SK-N-SH (cell line): ENCODE data around the gene PARN. TPM values are rescaled to one million over a fixed set of nuclear protein-coding genes. Genes with fewer than 3 reads are reported as not detected.
"Not testable (repeated sequence)": the region's sequence is repeated elsewhere in the genome, so short reads cannot be mapped to it uniquely, and the experiment has no call there.

Experiments used
- CTCF ChIA-PET: fragments of 300-600, 350-600 bp; formaldehyde crosslinking; extraction: SDS; loops from one replicate; lab custom pipeline; 2021; lab: Yijun Ruan, JAX
- POLR2A ChIA-PET: fragments of 350-600 bp; sonication (Branson Sonifier 250); formaldehyde crosslinking; extraction: SDS; loops from one replicate; lab custom pipeline; 2020; ENCODE audit warnings: antibody characterized with exemption, inconsistent platforms; lab: Yijun Ruan, JAX
- DNase-seq: peaks from one replicate; pipeline ENCODE4 v3.0.0; 2012
- H2AFZ ChIP-seq: fragments of 200-600 bp; sonication (generic); 2 replicates; pipeline ENCODE4 v1.8.1; 2016; ENCODE audit warnings: antibody characterized with exemption, mild to moderate bottlenecking, low read depth
- H3F3A ChIP-seq: fragments of 200-600 bp; sonication (generic); replicated peaks from 2 replicates; pipeline ENCODE3; 2016; ENCODE audit warnings: antibody characterized with exemption, mild to moderate bottlenecking; ENCODE audit not compliant: insufficient read depth
- H3K27ac ChIP-seq, 2 experiments: fragments of 200-500 bp in 1 of 2; fragments of 200-600 bp in 1 of 2; sonication (Bioruptor generic) in 1 of 2; sonication (generic), shearing (Covaris generic) in 1 of 2; 2 replicates each; pipeline versions ENCODE4 v1.5.1 to v1.6.1; 2014 to 2016; ENCODE audit warnings: low read depth in 2 of 2, inconsistent platforms in 1 of 2, low read length in 1 of 2, mild to moderate bottlenecking in 1 of 2, mixed read lengths in 1 of 2
- H3K27me3 ChIP-seq: fragments of 200-600 bp; sonication (generic), shearing (Covaris generic); 2 replicates; pipeline ENCODE4 v1.6.1; 2016; ENCODE audit warnings: mixed run types; ENCODE audit not compliant: insufficient read depth
- H3K36me3 ChIP-seq, 2 experiments: fragments of 200-500 bp in 1 of 2; fragments of 200-600 bp in 1 of 2; sonication (Bioruptor generic) in 1 of 2; sonication (generic) in 1 of 2; replicated peaks in 1 of 2; 2 replicates each; pipeline versions ENCODE3 to v1.5.1; 2014 to 2016; ENCODE audit warnings: low read length in 1 of 2, mild to moderate bottlenecking in 1 of 2; ENCODE audit not compliant: insufficient read depth in 2 of 2, control insufficient read depth in 1 of 2
- H3K4me1 ChIP-seq, 2 experiments: fragments of 200-500 bp in 1 of 2; fragments of 200-600 bp in 1 of 2; sonication (Bioruptor generic) in 1 of 2; sonication (generic), shearing (Covaris generic) in 1 of 2; 2 replicates each; pipeline versions ENCODE4 v1.5.1 to v1.6.1; 2014 to 2016; ENCODE audit warnings: low read depth in 1 of 2, low read length in 1 of 2, mixed run types in 1 of 2; ENCODE audit not compliant: insufficient read depth in 2 of 2, control insufficient read depth in 1 of 2
- H3K4me2 ChIP-seq: fragments of 200-600 bp; sonication (generic), shearing (Covaris generic); 2 replicates; pipeline ENCODE4 v1.6.1; 2017; ENCODE audit warnings: mixed run types
- H3K4me3 ChIP-seq, 2 experiments: fragments of 200-500 bp in 1 of 2; fragments of 200-600 bp in 1 of 2; sonication (Bioruptor generic) in 1 of 2; sonication (generic), shearing (Covaris generic) in 1 of 2; 2 replicates each; pipeline versions ENCODE4 v1.5.1 to v1.8.1; 2014 to 2016; ENCODE audit warnings: low read depth in 2 of 2, inconsistent platforms in 1 of 2, low read length in 1 of 2, mild to moderate bottlenecking in 1 of 2, mixed read lengths in 1 of 2, moderate library complexity in 1 of 2
- H3K79me2 ChIP-seq: fragments of 200-600 bp; sonication (generic); 2 replicates; pipeline ENCODE4 v1.8.1; 2017; ENCODE audit warnings: mild to moderate bottlenecking; ENCODE audit not compliant: insufficient read depth
- H3K9ac ChIP-seq: fragments of 200-600 bp; sonication (generic); 2 replicates; pipeline ENCODE4 v1.6.1; 2017; ENCODE audit warnings: mixed run types
- H3K9me2 ChIP-seq: fragments of 200-600 bp; sonication (generic); 2 replicates; pipeline ENCODE4 v1.6.1; 2017; ENCODE audit warnings: mixed run types
- H3K9me3 ChIP-seq: fragments of 200-600 bp; sonication (generic); 2 replicates; pipeline ENCODE4 v1.6.1; 2017; ENCODE audit warnings: mixed run types, mild to moderate bottlenecking, moderate library complexity
- H4K20me1 ChIP-seq: fragments of 200-600 bp; sonication (generic); 2 replicates; pipeline ENCODE4 v1.6.1; 2017; ENCODE audit warnings: mild to moderate bottlenecking, mixed run types; ENCODE audit not compliant: insufficient read depth
- CHD2 ChIP-seq: fragments of 150-350 bp; IDR thresholded peaks from 2 replicates; pipeline ENCODE4 v1.6.1; 2018; ENCODE audit warnings: low read length; ENCODE audit not compliant: partially characterized antibody
- EP300 ChIP-seq, 2 experiments: IDR thresholded peaks; 2 replicates each; pipeline versions ENCODE4 v1.4.0 to v1.6.1; 2012; ENCODE audit warnings: borderline replicate concordance in 1 of 2, low read depth in 1 of 2, low read length in 1 of 2
- FOSL2 ChIP-seq: IDR thresholded peaks from 2 replicates; pipeline ENCODE4 v1.4.0; 2012; ENCODE audit warnings: low read depth, mild to moderate bottlenecking, moderate library complexity, borderline replicate concordance
- GABPA ChIP-seq: IDR thresholded peaks from 2 replicates; pipeline ENCODE4 v1.4.0; 2012; ENCODE audit warnings: low read depth, mild to moderate bottlenecking
- GATA2 ChIP-seq: sonication (generic); formaldehyde crosslinking; IDR thresholded peaks from 2 replicates; pipeline ENCODE4 v1.5.0; 2020; ENCODE audit warnings: mild to moderate bottlenecking, missing genetic modification reagents
- MEF2A ChIP-seq: IDR thresholded peaks from 2 replicates; pipeline ENCODE4 v1.4.0; 2012; ENCODE audit warnings: low read depth, borderline replicate concordance
- POLR2AphosphoS5 ChIP-seq: IDR thresholded peaks from 2 replicates; pipeline ENCODE4 v1.6.1; 2012; ENCODE audit warnings: low read depth, low read length
- RCOR1 ChIP-seq: fragments of 150-350 bp; IDR thresholded peaks from 2 replicates; pipeline ENCODE4 v1.6.1; 2017; ENCODE audit warnings: antibody characterized with exemption, low read length
- RFX5 ChIP-seq: IDR thresholded peaks from 2 replicates; pipeline ENCODE4 v1.6.1; 2012; ENCODE audit warnings: mild to moderate bottlenecking, improper control_type of control experiment, low read length
- SIN3A ChIP-seq: IDR thresholded peaks from 2 replicates; pipeline ENCODE4 v1.6.1; 2012; ENCODE audit warnings: low read depth, mild to moderate bottlenecking, low read length, moderate library complexity, borderline replicate concordance
- TCF12 ChIP-seq: IDR thresholded peaks from 2 replicates; pipeline ENCODE4 v1.4.0; 2012
- WGBS: methylation state at CpG from one replicate; pipeline ENCODE4 v1.1.6; 2017; ENCODE audit warnings: low lambda C conversion rate; 5-methylcytosine and 5-hydroxymethylcytosine counted together
- polyA plus RNA-seq, 3 experiments: library from polyadenylated mRNA; depleted of rRNA; stranded (reverse); fragments of >200 nt; gene quantifications; 2 replicates each; pipeline ENCODE4 v1.2.3, GENCODE V29; 2012
- TF ChIP-seq, protein P1 (sequence below): IDR thresholded peaks from 2 replicates; pipeline ENCODE4; 2012
- TF ChIP-seq, protein P2 (sequence below): fragments of 150-350 bp; IDR thresholded peaks from 2 replicates; pipeline ENCODE4 v1.6.1; 2016; ENCODE audit warnings: mild to moderate bottlenecking, low read depth, low read length
- TF ChIP-seq, protein P3 (sequence below): fragments of 200-600 bp; sonication (generic); IDR thresholded peaks from 2 replicates; pipeline ENCODE4 v1.6.1; 2017; ENCODE audit warnings: antibody characterized with exemption, mild to moderate bottlenecking, moderate library complexity
- TF ChIP-seq, protein P4 (sequence below): IDR thresholded peaks from 2 replicates; pipeline ENCODE4 v1.4.0; 2012; ENCODE audit warnings: low read depth, borderline replicate concordance
- TF ChIP-seq, protein P5 (sequence below): IDR thresholded peaks from 2 replicates; pipeline ENCODE4 v1.4.0; 2012; ENCODE audit warnings: low read depth

Gene PARN
- polyA plus RNA-seq, 1 of the 3 experiments (the other 2 are of a cell fraction), result 20.5 TPM

DNA sequence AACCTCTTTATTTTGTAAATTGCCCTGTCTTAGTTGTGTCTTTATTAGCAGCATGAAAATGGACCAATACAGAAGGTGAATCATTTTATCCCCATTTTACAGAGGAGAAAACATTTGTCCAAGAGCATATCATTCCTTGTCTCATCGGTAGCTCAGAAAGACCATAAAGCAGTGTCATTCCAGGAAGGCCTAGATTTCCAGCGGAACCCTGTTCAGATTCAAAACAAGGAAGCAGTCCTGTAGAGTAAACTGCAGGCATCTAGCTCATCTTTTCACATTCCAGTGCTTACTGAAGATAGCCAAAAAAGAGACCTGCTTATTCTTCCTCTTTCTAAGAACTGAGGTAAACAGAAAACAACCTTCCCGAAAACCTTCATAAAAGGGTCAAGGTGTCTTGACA lies 54.0 kb downstream of the PARN start:
- no peak for DNase-seq
- POLR2A ChIA-PET, result no interaction called here
- Histone ChIP-seq H3K4me2 (no peak overlapping the region), H2AFZ (no peak overlapping the region), H3K27ac (no peak overlapping the region), H3F3A (no peaks in the 10 kb centered on the region), H4K20me1 (no peaks in the 10 kb centered on the region), H3K4me3 (no peak overlapping the region), H3K36me3 (peaks cover 24 to 57% of the 10 kb centered on the region in 2 experiments), H3K9me2 (no peaks in the 10 kb centered on the region), H3K9ac (no peak overlapping the region), H3K27me3 (no peaks in the 10 kb centered on the region), H3K79me2 (no peaks in the 10 kb centered on the region), H3K4me1 (no peaks in the 10 kb centered on the region), H3K9me3 (no peaks in the 10 kb centered on the region)
- CTCF ChIA-PET, result interaction anchor here (1.2 to 1.4 kb wide), 2 partner anchors 12 to 275 kb away, joined by 3 read pairs; no protein-coding TSS in a partner anchor
- WGBS, result 95% methylated on average over 3 of the region's 3 CpGs
- TF ChIP-seq, protein P1, sequence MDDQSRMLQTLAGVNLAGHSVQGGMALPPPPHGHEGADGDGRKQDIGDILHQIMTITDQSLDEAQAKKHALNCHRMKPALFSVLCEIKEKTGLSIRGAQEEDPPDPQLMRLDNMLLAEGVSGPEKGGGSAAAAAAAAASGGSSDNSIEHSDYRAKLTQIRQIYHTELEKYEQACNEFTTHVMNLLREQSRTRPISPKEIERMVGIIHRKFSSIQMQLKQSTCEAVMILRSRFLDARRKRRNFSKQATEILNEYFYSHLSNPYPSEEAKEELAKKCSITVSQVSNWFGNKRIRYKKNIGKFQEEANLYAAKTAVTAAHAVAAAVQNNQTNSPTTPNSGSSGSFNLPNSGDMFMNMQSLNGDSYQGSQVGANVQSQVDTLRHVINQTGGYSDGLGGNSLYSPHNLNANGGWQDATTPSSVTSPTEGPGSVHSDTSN, result no peak
- TF ChIP-seq MEF2A (no peak), RFX5 (no peak), EP300 (IDR thresholded peaks at IDR 0.05; ENCODE audit: borderline replicate concordance in 1 of 2, low read depth in 1 of 2, low read length in 1 of 2) (no peak), RCOR1 (no peak), GABPA (no peak), SIN3A (no peak), POLR2AphosphoS5 (no peak), FOSL2 (no peak), GATA2 (CRISPR knock-in tag) (no peak), CHD2 (no peak), TCF12 (no peak)
- TF ChIP-seq, protein P2, sequence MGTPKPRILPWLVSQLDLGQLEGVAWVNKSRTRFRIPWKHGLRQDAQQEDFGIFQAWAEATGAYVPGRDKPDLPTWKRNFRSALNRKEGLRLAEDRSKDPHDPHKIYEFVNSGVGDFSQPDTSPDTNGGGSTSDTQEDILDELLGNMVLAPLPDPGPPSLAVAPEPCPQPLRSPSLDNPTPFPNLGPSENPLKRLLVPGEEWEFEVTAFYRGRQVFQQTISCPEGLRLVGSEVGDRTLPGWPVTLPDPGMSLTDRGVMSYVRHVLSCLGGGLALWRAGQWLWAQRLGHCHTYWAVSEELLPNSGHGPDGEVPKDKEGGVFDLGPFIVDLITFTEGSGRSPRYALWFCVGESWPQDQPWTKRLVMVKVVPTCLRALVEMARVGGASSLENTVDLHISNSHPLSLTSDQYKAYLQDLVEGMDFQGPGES, result no peak
- TF ChIP-seq, protein P3, sequence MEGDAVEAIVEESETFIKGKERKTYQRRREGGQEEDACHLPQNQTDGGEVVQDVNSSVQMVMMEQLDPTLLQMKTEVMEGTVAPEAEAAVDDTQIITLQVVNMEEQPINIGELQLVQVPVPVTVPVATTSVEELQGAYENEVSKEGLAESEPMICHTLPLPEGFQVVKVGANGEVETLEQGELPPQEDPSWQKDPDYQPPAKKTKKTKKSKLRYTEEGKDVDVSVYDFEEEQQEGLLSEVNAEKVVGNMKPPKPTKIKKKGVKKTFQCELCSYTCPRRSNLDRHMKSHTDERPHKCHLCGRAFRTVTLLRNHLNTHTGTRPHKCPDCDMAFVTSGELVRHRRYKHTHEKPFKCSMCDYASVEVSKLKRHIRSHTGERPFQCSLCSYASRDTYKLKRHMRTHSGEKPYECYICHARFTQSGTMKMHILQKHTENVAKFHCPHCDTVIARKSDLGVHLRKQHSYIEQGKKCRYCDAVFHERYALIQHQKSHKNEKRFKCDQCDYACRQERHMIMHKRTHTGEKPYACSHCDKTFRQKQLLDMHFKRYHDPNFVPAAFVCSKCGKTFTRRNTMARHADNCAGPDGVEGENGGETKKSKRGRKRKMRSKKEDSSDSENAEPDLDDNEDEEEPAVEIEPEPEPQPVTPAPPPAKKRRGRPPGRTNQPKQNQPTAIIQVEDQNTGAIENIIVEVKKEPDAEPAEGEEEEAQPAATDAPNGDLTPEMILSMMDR, result no peak
- TF ChIP-seq, protein P4, sequence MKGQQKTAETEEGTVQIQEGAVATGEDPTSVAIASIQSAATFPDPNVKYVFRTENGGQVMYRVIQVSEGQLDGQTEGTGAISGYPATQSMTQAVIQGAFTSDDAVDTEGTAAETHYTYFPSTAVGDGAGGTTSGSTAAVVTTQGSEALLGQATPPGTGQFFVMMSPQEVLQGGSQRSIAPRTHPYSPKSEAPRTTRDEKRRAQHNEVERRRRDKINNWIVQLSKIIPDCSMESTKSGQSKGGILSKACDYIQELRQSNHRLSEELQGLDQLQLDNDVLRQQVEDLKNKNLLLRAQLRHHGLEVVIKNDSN, result no peak
- TF ChIP-seq, protein P5, sequence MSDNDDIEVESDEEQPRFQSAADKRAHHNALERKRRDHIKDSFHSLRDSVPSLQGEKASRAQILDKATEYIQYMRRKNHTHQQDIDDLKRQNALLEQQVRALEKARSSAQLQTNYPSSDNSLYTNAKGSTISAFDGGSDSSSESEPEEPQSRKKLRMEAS, result no peak

DNA sequence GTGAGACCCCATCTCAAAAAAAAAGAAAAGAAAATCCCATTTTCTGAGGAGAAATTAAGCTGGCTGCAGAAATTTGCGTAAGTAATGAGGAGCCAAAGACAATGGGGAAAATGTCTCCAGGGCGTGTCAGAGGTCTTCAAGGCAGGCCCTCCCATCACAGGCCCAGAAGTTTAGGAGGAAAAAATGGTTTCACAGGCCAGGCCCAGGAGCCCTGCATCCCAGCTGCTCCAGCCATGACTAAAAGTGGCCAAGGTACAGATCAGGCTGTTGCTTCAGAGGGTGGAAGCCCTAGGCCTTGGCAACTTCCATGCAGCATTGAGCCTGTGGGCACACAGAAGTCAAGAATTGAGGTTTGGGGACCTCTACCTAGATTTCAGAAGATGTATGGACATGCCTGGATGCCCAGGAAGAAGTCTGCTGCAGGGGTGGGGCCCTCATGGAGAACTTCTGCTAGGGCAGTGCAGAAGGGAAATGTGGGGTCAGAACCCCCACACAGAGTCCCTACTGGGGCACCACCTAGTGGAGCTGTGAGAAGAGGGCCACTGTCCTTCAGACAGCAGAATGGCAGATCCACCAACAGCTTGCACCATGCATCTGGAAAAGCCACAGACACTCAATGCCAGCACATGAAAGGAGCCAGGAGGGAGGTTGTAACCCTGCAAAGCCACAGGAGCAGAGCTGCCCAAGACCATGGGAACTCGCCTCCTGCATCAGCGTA lies 55.2 kb downstream of the PARN start:
- H4K20me1 ChIP-seq, result not testable (repeated sequence)

More for the DNA sequence above, 55.2 kb downstream of the PARN start:
- H3K4me2 ChIP-seq, H3K27me3 ChIP-seq, DNase-seq, POLR2A ChIA-PET, H3K9me2 ChIP-seq, H2AFZ ChIP-seq, H3K9me3 ChIP-seq, H3K27ac ChIP-seq, H3K79me2 ChIP-seq, H3F3A ChIP-seq, H3K9ac ChIP-seq, H3K4me3 ChIP-seq, H3K4me1 ChIP-seq: not testable (repeated sequence)
- CTCF ChIA-PET, result interaction anchor here (1.4 kb wide), 1 partner anchor 274 kb away, joined by 3 read pairs; no protein-coding TSS in a partner anchor
- H3K36me3 ChIP-seq, result peaks cover 19 to 47% of the 10 kb centered on the region in 2 experiments
- 100% methylated on average over 4 of the region's 4 CpGs for WGBS
